GM19238 (cell line): ENCODE data around the gene TLL1.

Experiments used
- DNase-seq: peaks from one replicate; pipeline ENCODE4 v3.0.0; 2011; ENCODE audit warnings: low spot score; ENCODE audit not compliant: insufficient read length

Gene TLL1

DNA sequence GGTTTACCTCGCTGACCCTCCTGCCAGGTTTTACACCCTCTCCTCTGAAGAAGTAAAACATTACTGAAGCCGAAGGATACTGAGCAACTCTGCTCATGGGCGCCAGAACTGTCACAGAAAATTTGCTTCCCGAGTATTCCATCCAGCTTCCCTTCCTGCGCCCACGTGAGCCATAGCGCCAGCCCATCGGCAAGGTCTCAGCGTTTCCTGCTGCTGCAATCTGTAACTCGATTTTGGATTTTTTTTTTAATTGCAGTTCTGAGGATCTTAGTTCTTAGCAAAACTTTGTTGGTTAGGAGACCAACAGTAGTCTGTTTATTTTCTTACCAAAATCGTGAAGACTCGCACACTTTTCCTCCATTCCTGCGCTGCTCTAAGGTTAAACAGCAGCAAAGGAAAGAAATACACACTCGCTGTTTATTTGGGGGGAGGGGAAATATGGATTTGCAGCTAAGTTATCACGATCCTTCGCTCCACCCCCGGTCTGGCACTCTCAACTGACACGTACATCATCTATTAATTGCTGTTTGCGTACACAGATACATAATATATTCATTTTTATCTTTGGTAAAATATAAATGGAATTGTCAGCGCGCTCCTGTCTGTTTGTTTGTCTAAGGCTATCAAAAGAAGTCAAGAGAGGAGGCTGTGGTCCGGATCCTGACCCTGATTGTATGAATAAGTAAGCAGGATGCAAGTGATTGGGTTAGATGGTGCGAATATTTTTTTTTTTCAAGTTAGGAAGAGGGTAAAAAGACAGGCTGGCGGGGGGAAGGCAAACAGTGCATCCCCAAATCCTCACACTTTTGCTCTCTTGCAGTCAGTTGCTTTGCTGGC is at the start of gene TLL1:
Gene TLL1, plus strand, starts transcription at position 777 of the 837 bp plus-strand sequence. CDS start 668 bp downstream, outside the sequence.
- DNase-seq: no peak

DNA sequence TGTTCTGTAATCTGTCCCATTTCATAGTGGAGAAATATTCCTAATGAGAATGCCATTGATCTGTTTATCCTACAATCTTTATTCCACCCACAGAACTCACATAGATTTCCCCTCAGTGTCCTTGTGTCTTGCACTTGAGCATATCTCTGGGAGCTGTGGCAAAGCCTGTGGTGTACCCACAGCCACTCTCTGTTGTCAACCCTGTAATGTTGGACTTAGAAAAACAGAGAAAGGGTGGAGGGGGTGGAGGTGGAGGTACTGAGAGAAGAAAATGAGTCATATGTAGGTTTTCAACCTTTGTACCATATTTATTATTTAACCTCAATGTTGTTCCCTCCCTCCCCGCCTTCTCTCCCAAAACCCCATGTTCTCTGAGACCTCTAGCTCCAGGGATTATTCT is 46.9 kb upstream of the TLL1 start:
- DNase-seq: no peak

DNA sequence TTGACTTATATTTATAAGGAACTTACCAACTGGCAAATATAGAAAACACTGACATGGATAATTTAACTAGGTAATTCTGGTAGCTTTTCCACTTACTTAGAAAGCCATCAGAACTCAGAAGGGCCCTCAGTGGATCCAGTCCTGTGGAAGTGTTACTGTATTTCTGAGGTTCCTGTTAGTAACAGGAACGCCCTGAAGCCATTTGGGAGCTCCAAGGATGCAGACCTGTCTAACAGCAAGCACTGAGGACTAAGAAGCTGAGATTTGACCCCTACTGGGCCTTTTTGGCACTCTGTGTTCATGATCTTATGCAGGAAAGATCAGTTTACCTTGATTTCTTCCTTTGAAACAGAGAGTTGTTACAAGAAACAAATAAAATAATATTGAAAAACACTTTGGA is 46.0 kb upstream of the TLL1 start:
- no peak for DNase-seq

DNA sequence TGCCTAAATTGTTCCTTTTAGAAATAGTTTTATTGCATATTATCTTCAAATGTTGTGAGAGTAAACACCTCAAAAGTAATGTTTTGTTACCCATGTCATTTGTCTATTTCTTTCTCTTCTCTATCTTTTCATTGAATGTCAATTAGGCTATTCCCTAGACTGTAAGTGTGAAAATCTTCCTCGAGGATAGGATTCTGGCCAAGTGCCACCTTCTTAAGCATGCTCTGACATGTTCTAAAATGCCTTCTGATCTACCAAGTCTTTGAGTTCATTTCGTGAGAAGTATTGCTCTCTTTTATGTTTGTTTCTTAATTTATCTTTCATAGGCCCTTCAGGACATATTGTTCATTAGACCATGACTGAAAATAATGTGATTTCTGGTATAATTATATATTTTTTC is 44.1 kb upstream of the TLL1 start:
- DNase-seq: no peak

DNA sequence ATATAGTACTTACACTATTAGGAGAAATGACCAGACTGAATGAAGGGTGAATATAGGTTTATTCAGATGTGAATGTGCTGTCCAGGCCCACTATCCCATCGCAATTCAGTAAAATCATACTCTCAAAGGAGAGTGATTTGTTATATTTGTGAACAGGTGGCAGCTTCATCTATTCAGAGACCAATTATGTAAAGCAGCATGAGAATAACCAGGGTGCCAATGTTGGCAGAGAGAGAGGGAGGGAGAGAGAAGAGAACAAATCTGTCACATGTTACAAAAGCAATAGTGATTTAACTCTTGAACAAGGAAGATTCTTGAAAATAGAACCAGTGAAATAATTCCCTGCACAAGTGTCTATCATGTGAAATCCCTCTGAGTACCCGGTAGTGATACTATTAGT is 38.9 kb upstream of the TLL1 start:
- no peak for DNase-seq

DNA sequence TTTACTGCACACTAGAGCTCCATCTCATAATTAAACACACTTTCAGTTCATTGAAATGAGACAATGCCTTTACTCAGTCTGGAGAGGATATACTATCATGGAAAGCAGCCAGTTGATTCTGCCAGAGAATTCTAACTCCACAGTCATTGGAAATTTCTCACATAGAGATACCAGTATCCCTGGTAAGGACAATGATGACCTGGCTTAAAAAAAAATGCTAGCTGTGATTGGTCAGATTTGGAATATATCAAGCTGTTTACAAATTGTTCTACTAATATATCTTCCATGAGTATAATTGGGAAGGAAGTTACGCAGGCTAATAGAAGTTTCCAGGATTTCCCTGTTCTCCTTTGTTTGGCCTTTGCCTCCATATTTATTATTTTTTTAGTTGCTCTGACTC is 34.5 kb upstream of the TLL1 start:
- DNase-seq: no peak

DNA sequence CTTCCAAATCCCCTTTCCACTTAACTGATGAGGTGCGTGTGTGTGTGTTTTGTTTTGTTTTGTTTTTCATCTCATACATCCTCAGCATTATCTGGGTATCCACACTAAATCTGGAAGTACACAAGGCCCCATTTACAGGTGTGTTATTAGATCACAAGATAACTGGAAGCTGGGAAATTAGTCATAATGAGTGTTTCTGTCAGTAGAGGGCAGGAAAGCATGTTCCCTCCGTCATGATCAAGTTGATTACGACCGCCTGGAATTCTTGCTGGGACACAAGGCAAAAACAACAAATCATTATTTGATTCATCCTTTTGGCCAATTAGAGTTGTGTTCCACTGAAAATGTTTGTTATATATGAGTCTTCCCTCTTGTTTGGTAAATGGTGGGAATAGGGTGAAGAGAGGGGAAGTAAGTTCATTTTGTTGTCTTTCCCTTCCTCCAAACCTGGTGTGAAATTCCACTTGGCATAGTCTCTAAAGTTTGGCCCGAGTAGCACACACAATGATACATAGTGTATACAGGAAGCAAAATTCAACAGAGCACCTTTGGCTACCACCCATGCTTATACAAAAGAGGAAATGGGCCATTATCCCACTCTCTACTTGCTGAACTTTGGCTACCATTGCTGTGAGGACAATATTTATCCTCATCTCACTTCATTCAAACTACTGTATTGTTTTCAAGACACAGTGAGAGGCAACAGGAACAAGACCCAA is 33.3 kb upstream of the TLL1 start:
- DNase-seq: no peak

DNA sequence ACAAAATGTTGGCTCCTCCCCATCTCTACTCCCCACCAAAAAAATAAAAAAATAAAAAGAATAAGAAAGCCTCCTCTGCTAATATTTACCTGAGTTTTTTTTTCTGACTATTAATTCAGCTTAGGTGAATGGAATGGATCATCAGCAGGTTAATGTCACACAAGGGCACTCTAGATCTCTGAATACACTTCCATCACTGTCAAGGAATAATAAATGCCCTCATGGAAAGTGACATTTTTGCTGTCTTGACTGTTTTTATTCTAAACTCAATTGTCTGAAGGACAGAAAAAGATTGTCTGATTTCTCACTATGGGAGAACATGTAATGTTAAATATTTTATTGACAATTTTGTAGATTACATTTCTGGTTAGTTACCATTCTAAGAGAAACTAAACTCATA is 30.4 kb upstream of the TLL1 start:
- no peak for DNase-seq

DNA sequence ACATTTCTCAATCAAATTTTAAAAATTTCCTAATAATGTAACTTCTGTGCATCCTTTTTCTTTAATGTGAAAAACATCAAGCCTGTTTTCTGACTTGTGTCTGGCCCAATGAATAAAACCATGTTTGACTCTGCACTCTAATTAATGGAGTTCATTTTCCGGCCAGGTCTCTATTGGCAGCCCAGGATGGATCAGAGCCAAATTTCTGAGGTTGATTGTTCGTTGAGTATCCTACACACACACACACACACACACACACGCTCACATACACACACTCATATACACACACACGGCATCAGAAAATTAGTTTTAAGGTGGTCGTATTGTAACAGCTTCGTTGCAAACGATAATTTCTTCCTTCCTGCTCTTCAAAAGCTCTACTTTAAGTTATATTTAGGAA is 28.9 kb upstream of the TLL1 start:
- DNase-seq: no peak

DNA sequence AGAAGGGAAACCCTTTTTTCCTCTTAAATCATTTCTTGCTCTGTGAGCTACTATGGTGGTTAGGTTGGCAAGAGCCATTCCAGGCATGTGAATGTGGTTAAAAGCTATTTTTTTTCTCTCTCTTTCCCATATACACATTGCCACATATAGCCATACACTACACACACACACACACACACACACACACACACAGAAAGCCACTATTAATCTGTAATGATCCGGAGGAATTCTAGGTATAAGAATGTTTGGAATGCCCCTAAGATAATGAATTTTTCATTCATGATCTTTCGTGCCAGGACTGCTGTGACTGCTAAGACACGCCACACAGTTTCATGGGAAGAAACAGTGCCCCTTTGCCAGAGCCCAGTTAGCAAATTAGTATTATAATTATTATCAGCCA is 21.8 kb upstream of the TLL1 start:
- DNase-seq: no peak

DNA sequence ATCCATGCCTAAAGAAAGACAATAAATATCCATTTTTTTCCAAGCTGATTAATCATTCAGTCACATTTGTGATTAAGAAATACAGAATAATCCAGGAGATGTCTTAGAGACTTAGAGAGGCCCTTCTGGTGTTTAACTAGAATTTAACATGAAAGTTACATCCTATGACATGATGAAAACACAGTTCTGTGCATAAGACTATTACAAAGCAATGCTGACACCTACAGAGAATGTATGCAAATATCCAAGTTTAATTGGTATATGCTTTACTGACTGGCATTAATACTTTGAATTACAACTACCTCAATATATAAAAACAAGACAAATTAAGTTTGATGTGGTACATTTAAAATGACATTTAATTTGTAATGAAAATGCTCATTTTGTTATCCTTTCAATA is 17.8 kb upstream of the TLL1 start:
- no peak for DNase-seq

DNA sequence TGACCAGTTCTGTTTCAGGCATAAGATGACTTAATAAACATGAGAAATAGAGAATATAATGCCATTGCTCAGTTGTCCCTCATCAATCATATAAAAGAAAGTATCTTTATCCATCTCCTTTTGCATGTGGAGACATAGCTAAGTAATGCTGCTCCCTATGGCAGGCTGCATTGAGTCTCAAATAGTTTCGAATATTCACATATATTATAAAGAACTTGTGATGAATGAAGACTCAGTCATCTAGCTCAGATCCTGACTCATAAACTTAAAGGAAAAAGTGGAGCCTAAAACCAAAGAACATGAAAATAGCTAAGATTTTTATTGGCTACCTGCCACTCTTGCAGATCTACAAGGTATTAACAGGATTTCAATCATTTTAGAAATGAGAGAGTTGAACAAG is 11.7 kb upstream of the TLL1 start:
- no peak for DNase-seq

DNA sequence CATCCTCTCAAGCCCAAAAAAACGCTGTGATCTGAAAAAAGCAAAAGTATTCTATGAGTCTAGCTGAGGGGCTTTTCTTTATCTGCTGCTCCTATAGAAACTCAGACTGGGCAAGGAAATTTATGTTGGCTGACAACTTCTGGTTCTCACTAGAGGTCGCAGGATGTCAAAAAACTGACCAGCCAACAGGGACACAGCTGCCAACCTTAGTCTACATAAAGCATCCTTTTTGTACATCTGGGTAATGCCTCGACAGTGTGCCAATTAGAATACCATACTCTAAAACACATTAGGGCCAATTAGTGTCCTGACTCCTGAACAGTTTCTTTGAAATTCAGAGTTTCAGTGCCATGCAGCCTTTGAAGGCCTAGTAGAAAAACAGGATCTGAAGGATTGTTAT is 8.8 kb upstream of the TLL1 start:
- DNase-seq: no peak

DNA sequence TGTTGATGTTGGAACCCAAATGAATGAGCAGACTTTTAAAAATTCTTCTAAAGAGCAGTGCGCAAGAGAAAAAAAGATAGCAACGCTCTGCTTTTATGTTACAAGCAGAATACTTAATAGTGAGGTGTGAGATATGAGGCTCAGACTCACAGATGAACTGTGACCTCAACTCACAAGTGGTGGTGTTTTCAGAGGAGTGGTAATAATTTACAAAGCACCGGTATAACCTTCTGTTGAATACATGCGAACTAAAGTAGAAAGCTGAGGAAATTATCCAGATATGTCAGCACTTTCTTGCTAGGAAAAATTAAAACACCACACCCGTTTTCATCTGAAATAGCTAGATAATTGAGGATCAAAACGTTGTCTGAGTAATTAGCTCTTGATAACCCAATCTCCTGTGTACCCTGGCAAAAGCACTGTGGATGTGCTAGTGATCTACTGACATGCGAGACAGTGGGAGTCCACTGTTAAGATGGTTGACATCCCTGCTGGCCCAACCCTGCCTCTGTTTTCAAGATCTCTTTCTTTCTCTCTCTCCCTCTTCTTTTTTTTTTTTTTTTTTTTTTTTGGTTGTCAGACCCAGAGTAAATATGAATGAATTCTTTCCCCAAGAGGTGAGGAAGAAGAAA is 6.9 kb upstream of the TLL1 start:
- no peak for DNase-seq

DNA sequence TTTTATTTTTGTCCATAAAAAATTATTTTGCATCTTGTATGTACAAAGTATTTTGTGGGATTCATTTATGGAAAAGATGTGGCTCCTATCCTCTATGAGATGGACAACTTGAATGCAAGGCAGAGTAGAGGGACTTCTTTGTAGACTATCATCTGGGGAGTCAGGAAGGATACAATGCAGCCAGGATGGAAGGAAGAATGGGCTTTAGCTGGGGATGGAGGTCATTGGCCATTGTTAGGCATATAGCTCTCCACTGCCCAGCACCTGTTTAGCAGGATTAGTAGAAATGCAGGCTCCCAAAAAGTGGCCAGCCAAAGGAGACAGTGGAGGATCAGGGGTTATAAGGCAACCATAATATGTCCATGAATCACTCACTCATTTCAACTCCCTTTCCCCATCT is 5.1 kb upstream of the TLL1 start:
- DNase-seq: no peak

DNA sequence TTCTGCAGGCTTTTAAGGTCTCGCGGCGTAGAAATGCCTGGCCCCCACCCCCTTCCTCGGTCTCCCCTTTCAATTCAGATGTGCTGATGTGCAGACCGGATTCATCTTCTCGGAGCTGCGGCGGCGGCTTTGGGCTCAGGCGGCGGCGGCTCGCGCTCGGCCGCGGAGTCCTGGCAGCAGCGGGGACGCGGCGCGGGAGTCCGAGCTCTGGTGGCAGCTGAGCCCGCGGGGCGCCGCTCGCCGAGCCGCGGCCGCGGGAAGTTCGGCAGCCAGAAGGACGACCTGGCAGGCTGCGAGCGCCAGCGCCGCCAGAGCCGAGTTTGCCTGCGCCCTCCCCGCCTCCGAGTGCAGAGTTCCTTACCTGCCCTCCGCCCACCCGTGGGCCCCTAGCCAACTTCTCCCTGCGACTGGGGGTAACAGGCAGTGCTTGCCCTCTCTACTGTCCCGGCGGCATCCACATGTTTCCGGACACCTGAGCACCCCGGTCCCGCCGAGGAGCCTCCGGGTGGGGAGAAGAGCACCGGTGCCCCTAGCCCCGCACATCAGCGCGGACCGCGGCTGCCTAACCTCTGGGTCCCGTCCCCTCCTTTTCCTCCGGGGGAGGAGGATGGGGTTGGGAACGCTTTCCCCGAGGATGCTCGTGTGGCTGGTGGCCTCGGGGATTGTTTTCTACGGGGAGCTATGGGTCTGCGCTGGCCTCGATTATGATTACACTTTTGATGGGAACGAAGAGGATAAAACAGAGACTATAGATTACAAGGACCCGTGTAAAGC is 448 bp downstream of the TLL1 start:
- DNase-seq: no peak

DNA sequence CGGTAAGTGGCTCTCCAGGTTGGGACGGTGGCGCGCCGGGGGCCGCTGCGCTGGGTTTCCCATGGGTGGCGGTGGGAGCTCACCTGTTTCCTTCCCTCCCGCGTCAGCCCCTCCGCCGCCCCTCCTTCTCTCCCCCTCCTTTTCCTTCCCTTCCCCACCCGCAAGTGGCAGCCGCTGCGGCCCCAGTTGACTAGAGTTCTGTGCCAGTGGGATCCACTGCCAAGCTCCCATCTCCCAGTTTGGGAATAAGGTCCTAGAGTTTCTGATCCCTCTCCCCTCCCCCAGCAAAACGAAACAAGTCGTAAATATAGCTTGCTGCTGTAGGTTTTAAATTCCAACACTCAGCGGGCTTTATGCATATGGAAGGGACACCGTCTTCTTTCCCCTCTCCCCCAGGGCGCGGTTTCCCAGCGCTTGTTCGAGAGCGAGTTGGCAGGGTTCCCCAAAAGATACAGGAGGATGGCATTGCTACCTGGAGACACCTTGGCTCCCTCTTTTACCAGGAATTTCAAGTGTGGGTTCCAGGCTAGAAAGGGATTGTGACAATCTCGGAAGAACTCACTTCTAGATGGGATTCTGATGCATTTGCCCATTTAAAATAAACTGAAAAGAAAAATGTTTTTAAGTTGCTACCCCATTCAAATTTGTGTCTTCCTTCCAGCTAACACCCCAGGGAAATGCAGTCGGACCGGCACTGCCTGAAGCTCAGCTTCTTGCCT is 1.2 kb downstream of the TLL1 start:
- DNase-seq: no peak

DNA sequence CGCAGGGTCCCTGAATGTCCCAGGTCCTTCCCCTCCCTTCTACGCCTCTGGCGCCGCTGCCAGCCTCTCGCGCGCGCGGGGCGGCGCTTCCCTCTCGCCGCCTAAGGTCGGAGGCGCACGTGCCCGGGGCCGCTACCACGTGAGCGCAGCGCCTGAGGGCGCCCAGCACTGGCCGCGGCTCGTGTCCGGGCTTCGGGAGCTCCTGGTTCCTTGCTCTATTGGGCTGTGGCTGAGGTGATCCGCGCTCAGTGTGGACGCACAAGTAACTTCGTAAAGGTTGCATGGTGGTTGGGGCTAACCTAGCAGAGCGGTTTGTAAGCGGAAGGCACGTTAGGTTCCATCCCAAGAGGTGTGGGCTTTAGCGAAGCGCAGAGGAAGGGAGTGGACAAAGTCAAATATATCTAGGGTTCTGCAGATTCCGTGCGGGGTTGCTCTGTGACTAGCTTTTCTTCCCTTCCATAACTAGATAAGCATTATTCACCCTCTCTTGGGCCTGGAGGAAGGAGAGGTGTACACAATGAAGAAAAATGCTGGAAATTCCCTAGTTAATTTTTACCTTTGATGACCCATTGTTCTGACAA is 1.8 kb downstream of the TLL1 start:
- DNase-seq: no peak

DNA sequence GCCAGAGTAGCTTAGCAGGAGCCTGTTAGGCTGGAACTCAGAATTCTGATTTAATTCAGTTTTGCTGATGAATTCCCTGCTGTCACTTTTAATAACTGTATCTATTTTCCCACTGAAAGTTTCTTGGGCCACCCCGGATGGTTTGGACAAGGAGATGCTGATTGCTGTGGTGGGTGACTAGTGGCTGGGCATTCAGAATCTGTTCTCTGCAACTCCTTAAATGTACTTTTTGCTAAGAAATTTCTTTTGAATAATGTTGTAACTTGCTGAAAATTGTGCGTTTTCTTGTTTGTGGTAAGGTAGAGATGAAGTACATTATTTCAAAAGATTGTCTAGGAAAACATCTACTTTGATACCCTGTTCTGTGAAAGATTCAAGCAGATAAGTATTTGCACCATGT is 2.4 kb downstream of the TLL1 start:
- DNase-seq: no peak

DNA sequence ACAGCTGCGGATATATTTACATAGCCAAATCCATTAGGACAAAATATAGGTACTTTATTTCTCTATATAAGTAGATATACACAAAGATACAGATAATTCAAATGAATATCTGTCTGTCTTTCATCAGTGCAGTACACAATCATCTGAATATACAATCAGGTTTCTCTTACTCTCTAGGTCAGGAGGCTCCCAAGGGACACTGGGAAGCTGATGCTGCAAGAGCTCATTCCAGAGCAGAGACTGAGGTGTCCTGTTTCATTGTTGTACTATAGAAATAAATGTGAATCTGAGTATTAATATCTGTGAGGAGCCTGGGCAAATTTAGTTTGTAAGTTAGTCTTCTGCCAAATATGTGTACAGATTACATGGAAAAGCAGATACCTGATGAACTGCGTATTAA is 4.2 kb downstream of the TLL1 start:
- no peak for DNase-seq

DNA sequence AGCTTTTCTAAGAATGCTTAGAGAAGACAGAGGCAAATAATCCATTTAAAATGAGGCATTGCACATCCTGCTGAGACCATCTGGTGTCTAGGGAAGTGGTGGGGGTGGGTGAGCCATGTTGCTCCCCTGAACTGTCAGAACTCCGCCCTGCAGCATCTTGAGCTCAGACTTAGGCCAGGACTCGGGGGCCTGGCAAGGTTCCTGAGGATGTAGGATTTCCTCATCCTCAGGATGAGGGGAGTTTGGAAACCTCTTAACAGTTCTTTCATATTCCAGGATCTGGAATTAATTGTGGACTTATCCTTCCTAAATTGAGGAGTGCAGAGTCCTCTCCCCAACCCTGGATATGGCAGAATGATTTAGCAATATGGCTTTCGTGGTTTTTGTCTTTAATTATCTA is 6.6 kb downstream of the TLL1 start:
- no peak for DNase-seq
